Measurements from ENCODE around the gene TNS3. TPM values are rescaled to one million over a fixed set of nuclear protein-coding genes. Genes with fewer than 3 reads are reported as not detected.

Gene TNS3
- total RNA-seq, 5 donors from 2014 or later (not counting 1 experiment from before 2014, with no cell fraction given) = 0.58 to 3.7 (median 2.0) TPM

DNA sequence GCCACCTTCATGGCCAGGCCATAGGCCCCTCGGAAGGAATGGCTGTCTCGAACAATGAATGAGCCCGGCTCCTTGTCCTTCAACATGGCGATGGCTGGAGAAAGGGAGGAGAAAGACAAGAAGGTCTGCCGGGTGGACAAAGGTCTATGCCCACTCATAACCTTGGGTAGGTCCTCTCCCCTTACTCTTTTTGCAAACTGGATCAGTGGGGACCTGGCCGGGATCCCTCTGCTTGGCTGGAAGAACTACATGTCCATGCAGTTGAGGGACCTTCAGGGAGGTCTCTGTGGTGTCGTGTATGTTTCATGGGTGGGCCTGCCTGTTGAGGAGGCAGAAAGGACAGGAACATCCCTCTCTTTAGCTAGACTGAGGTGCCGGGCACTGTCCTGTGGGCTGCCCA lies 284.8 kb downstream of the TNS3 start:
- Mint-ChIP-seq H3K27me3 (peaks cover 3% of the 10 kb centered on the region in 2 donors), H3K36me3 (no peaks in the 10 kb centered on the region), H3K27ac (no peak overlapping the region), H3K4me3 (no peak overlapping the region), H3K9me3 (no peaks in the 10 kb centered on the region), H3K4me1 (no peaks in the 10 kb centered on the region)
- WGBS (ENCODE audit: insufficient coverage) = 83% methylated on average over 1 of the region's 8 CpGs
- H3K36me3 ChIP-seq (ENCODE audit: control insufficient read depth in 2 of 2, extremely low read depth in 1 of 2, insufficient read depth in 1 of 2, low read length in 1 of 2) = no peaks in the 10 kb centered on the region
- no peak overlapping the region for H3K27ac ChIP-seq (ENCODE audit: low read length)
- H3K4me1 ChIP-seq (ENCODE audit: control insufficient read depth in 1 of 2, extremely low read depth in 1 of 2, insufficient read depth in 2 of 2, low read length in 2 of 2) = no peaks in the 10 kb centered on the region
- ATAC-seq (replicated peaks in 1 of 4) (no peak), DNase-seq (no peak)
- no peaks in the 10 kb centered on the region for H3K9me3 ChIP-seq
- H3K27me3 ChIP-seq (replicated peaks in 1 of 2; ENCODE audit: control insufficient read depth in 2 of 2, extremely low read depth in 1 of 2, insufficient read depth in 2 of 2, low read length in 1 of 2) = no peaks in the 10 kb centered on the region
- H3K4me3 ChIP-seq (ENCODE audit: control insufficient read depth in 1 of 2, extremely low read depth in 1 of 2, low read length in 1 of 2) = no peak overlapping the region
- POLR2A ChIA-PET = no interaction called here
- CTCF ChIA-PET = no interaction called here

DNA sequence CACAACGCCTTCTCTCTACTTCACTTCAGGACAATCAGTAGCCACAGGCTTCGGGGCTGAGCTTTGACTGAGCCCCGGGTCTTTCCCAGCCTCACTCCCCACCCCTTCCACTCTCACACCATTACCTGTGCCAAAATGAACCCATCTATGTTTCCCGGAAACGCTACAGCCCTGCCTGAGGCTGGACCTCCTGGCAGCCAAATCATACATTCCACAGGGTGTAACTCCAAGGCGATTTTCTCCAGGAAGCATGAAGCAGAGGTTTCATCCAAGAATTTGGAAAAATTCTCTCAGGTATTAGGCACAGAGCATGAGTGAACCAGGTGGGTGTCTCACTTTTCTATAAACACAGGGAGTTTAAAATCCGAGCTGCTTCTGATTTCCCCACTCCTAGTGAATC lies 286.3 kb downstream of the TNS3 start:
- H3K9me3 ChIP-seq = no peaks in the 10 kb centered on the region
- ATAC-seq (replicated peaks in 1 of 4) = no peak
- Mint-ChIP-seq H3K4me1 (no peaks in the 10 kb centered on the region), H3K9me3 (no peaks in the 10 kb centered on the region), H3K36me3 (no peaks in the 10 kb centered on the region), H3K27me3 (peaks cover 3% of the 10 kb centered on the region in 2 donors), H3K4me3 (no peak overlapping the region), H3K27ac (no peak overlapping the region)
- H3K27me3 ChIP-seq (replicated peaks in 1 of 2; ENCODE audit: control insufficient read depth in 2 of 2, extremely low read depth in 1 of 2, insufficient read depth in 2 of 2, low read length in 1 of 2) = no peaks in the 10 kb centered on the region
- no peak overlapping the region for H3K4me3 ChIP-seq (ENCODE audit: control insufficient read depth in 1 of 2, extremely low read depth in 1 of 2, low read length in 1 of 2)
- 80% methylated on average over 3 of the region's 7 CpGs for WGBS (ENCODE audit: insufficient coverage)
- ChIA-PET POLR2A (no interaction called here), CTCF (no interaction called here)
- no peaks in the 10 kb centered on the region for H3K36me3 ChIP-seq (ENCODE audit: control insufficient read depth in 2 of 2, extremely low read depth in 1 of 2, insufficient read depth in 1 of 2, low read length in 1 of 2)
- no peaks in the 10 kb centered on the region for H3K4me1 ChIP-seq (ENCODE audit: control insufficient read depth in 1 of 2, extremely low read depth in 1 of 2, insufficient read depth in 2 of 2, low read length in 2 of 2)
- no peak for DNase-seq
- H3K27ac ChIP-seq (ENCODE audit: low read length) = no peak overlapping the region

DNA sequence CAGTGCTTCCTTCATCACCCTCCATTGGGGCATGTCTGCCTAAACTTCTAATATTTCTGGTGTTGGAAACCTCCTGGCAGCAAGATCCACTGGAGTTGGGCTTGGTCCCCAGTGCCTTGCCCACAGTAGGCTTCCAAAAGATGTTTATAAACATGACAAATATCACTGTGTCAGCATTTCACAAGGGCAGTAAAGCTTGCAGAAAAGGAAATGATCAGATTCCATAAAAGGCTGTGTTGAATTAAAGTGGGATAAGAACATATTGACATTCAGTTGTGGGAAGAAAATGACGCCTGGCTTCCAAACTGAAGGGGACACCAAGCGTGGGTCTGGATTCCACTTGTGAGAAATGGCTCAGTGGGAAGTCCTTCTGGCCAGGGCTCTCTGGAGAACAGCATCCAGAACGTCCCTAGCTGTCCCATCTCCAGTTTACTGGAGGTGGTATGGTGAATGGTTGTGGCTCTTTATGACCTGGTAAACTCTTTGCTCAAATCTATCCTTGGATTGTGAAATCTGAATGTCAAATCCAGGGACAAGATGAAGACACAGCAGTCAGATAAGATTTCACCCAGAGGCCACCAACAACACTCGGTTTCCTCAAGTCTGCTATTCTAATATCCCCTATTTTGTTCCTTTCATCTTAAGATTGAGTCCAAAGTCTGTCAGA lies 287.2 kb downstream of the TNS3 start:
- DNase-seq (no peak), ATAC-seq (replicated peaks in 1 of 4) (no peak)
- H3K27ac ChIP-seq (ENCODE audit: low read length) = no peak overlapping the region
- WGBS (ENCODE audit: insufficient coverage) = 57% methylated on average over 3 of the region's 4 CpGs
- peaks cover 0 to 3% of the 10 kb centered on the region in 2 donors for H3K27me3 Mint-ChIP-seq
- no peaks in the 10 kb centered on the region for H3K4me1 ChIP-seq (ENCODE audit: control insufficient read depth in 1 of 2, extremely low read depth in 1 of 2, insufficient read depth in 2 of 2, low read length in 2 of 2)
- H3K4me3 Mint-ChIP-seq = no peak overlapping the region
- ChIA-PET CTCF (no interaction called here), POLR2A (no interaction called here)
- no peaks in the 10 kb centered on the region for H3K27me3 ChIP-seq (replicated peaks in 1 of 2; ENCODE audit: control insufficient read depth in 2 of 2, extremely low read depth in 1 of 2, insufficient read depth in 2 of 2, low read length in 1 of 2)
- no peaks in the 10 kb centered on the region for H3K4me1 Mint-ChIP-seq
- H3K4me3 ChIP-seq (ENCODE audit: control insufficient read depth in 1 of 2, extremely low read depth in 1 of 2, low read length in 1 of 2) = no peak overlapping the region
- no peaks in the 10 kb centered on the region for H3K36me3 Mint-ChIP-seq
- no peaks in the 10 kb centered on the region for H3K9me3 Mint-ChIP-seq
- no peaks in the 10 kb centered on the region for H3K9me3 ChIP-seq
- no peak overlapping the region for H3K27ac Mint-ChIP-seq
- H3K36me3 ChIP-seq (ENCODE audit: control insufficient read depth in 2 of 2, extremely low read depth in 1 of 2, insufficient read depth in 1 of 2, low read length in 1 of 2) = no peaks in the 10 kb centered on the region

DNA sequence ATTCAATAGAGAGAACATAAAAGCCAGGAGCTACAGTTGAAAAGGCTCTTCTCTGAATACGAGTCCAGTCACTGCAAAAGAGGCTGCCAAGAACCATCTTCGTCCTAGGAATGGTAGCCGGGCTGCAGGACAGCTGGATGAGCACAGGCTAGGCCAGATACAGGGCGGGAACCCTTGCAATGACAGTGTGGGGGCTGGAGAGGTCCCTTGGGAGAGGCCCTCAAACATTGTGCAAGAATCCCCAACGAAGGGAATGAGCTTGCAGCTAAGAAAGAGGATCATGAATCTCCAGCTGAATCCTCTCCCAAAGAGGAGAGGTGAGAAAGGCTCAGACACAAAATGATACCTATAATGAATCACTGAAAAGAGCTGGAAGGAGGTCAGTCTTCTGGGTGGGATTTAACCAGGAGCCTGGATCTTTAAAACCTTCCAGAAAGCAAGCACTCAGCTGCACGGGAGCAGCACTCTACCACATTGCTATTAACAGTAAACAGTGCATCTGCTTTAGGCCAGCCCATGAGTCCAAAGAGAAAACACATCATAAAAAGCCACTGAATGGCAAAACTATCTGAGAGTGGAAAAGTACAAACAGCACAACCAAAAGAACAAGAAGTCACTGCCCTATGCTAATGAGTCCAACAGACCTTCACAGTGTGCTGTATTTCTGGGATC lies 287.9 kb downstream of the TNS3 start:
- no peak overlapping the region for H3K27ac ChIP-seq (ENCODE audit: low read length)
- H3K4me1 ChIP-seq (ENCODE audit: control insufficient read depth in 1 of 2, extremely low read depth in 1 of 2, insufficient read depth in 2 of 2, low read length in 2 of 2) = no peaks in the 10 kb centered on the region
- Mint-ChIP-seq H3K4me3 (no peak overlapping the region), H3K27me3 (peaks cover 0 to 3% of the 10 kb centered on the region in 2 donors), H3K4me1 (no peaks in the 10 kb centered on the region), H3K36me3 (no peaks in the 10 kb centered on the region), H3K27ac (no peak overlapping the region), H3K9me3 (no peaks in the 10 kb centered on the region)
- no peak for ATAC-seq (replicated peaks in 1 of 4)
- DNase-seq = no peak
- WGBS (ENCODE audit: insufficient coverage) = 78% methylated on average over 4 of the region's 6 CpGs
- POLR2A ChIA-PET = no interaction called here
- H3K36me3 ChIP-seq (ENCODE audit: control insufficient read depth in 2 of 2, extremely low read depth in 1 of 2, insufficient read depth in 1 of 2, low read length in 1 of 2) = no peaks in the 10 kb centered on the region
- CTCF ChIA-PET = no interaction called here
- no peak overlapping the region for H3K4me3 ChIP-seq (ENCODE audit: control insufficient read depth in 1 of 2, extremely low read depth in 1 of 2, low read length in 1 of 2)
- no peaks in the 10 kb centered on the region for H3K9me3 ChIP-seq
- H3K27me3 ChIP-seq (replicated peaks in 1 of 2; ENCODE audit: control insufficient read depth in 2 of 2, extremely low read depth in 1 of 2, insufficient read depth in 2 of 2, low read length in 1 of 2) = no peaks in the 10 kb centered on the region

DNA sequence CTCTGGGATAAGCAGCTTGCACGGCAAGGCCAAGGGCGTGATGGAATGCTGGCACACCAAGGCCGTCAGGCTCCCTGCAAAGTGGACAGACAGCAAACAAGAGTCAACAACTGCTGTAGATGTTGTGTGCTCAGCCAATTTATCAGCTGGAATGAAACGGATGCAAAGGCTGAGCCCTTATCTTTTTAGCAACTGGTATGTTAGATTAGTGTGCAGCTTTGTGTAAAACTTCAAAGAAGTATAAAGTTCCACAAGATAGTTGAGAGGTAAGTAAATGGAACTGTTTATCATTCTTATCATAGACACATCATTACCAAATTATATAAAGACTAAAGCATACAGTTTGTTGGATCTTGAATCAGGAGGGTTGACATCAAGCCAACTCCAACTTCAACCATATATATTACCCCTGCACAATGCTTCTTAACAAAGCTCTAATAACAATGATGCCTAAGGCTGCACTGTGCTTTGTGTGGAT lies 289.0 kb downstream of the TNS3 start:
- Histone ChIP-seq H3K9me3 (no peaks in the 10 kb centered on the region), H3K27me3 (replicated peaks in 1 of 2; ENCODE audit: control insufficient read depth in 2 of 2, extremely low read depth in 1 of 2, insufficient read depth in 2 of 2, low read length in 1 of 2) (no peaks in the 10 kb centered on the region), H3K4me1 (ENCODE audit: control insufficient read depth in 1 of 2, extremely low read depth in 1 of 2, insufficient read depth in 2 of 2, low read length in 2 of 2) (no peaks in the 10 kb centered on the region), H3K36me3 (ENCODE audit: control insufficient read depth in 2 of 2, extremely low read depth in 1 of 2, insufficient read depth in 1 of 2, low read length in 1 of 2) (no peaks in the 10 kb centered on the region), H3K4me3 (ENCODE audit: control insufficient read depth in 1 of 2, extremely low read depth in 1 of 2, low read length in 1 of 2) (no peak overlapping the region), H3K27ac (ENCODE audit: low read length) (no peak overlapping the region)
- H3K4me3 Mint-ChIP-seq = no peak overlapping the region
- no peaks in the 10 kb centered on the region for H3K9me3 Mint-ChIP-seq
- peaks cover 0 to 3% of the 10 kb centered on the region in 2 donors for H3K27me3 Mint-ChIP-seq
- no peak for ATAC-seq (replicated peaks in 1 of 4)
- no peaks in the 10 kb centered on the region for H3K4me1 Mint-ChIP-seq
- DNase-seq = no peak
- no peaks in the 10 kb centered on the region for H3K36me3 Mint-ChIP-seq
- ChIA-PET POLR2A (interaction anchor here in 1 of 2 donors (0.7 kb wide), 1 partner anchor 75 kb away, joined by 3 read pairs; no protein-coding TSS in a partner anchor), CTCF (no interaction called here)
- no peak overlapping the region for H3K27ac Mint-ChIP-seq
- WGBS (ENCODE audit: insufficient coverage) = 92% methylated on average over 4 of the region's 4 CpGs

DNA sequence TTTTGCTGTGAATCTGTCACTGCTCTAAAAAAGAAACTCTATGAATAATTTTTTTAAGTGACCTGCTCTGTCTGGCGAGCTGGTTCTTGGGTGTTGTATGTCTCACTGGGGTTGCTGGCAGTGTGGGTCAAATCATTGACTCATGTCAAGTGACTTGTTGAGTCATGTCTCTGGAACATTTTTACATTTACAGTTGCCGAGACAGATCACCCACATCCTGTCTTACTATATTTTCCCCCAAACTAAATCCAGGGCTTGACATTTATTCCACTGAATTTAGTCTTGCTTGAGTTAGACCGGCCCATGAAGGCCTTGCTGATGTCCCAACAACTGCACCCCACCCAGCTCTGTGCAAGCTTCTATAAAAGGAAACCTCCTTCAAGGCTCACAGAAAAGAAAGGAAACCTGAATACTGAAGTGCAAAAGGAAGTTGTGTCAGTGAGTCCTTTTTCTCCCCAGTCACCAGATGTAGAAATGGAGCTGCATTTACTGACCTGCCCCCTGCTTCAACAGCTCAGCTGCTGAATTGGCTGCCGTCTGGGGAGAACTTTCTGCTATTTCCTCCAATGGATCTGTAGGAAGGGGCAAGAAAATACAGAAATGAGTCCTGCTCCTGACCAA lies 290.3 kb downstream of the TNS3 start:
- ChIA-PET POLR2A (interaction anchor here in 1 of 2 donors (0.6 kb wide), 1 partner anchor 56 kb away, joined by 4 read pairs; no protein-coding TSS in a partner anchor), CTCF (no interaction called here)
- Mint-ChIP-seq H3K4me3 (no peak overlapping the region), H3K4me1 (no peaks in the 10 kb centered on the region), H3K27ac (no peak overlapping the region), H3K9me3 (no peaks in the 10 kb centered on the region), H3K27me3 (peaks cover 0 to 3% of the 10 kb centered on the region in 2 donors), H3K36me3 (no peaks in the 10 kb centered on the region)
- Histone ChIP-seq H3K27ac (ENCODE audit: low read length) (no peak overlapping the region), H3K4me3 (ENCODE audit: control insufficient read depth in 1 of 2, extremely low read depth in 1 of 2, low read length in 1 of 2) (no peak overlapping the region), H3K4me1 (ENCODE audit: control insufficient read depth in 1 of 2, extremely low read depth in 1 of 2, insufficient read depth in 2 of 2, low read length in 2 of 2) (no peaks in the 10 kb centered on the region), H3K36me3 (ENCODE audit: control insufficient read depth in 2 of 2, extremely low read depth in 1 of 2, insufficient read depth in 1 of 2, low read length in 1 of 2) (no peaks in the 10 kb centered on the region), H3K9me3 (no peaks in the 10 kb centered on the region), H3K27me3 (replicated peaks in 1 of 2; ENCODE audit: control insufficient read depth in 2 of 2, extremely low read depth in 1 of 2, insufficient read depth in 2 of 2, low read length in 1 of 2) (no peaks in the 10 kb centered on the region)
- ATAC-seq (replicated peaks in 1 of 4) = no peak
- 60% methylated on average over 1 of the region's 4 CpGs for WGBS (ENCODE audit: insufficient coverage)
- DNase-seq = no peak
